ENCODE measurements around the gene TAF4. TPM values are rescaled to one million over a fixed set of nuclear protein-coding genes. Genes with fewer than 3 reads are reported as not detected.

The TAF4 gene
- total and polyA plus RNA-seq, 2 donors (not counting 1 experiment from before 2014, with no cell fraction given), result 2.6 to 3.0 TPM

DNA sequence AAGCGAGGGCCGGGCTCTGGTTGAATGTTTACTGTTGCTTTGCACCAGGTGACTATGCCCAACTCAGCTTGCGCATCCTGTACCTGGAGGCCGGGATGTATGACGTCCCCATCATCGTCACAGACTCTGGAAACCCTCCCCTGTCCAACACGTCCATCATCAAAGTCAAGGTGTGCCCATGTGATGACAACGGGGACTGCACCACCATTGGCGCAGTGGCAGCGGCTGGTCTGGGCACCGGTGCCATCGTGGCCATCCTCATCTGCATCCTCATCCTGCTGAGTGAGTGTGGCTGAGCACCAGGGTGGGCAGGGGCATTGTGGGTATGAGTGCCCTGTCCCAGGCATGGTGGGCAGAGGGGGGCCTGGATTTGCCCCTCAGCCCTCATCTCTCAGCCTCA lies 136.1 kb downstream of the TAF4 start:
- Histone ChIP-seq H3K4me2 (ENCODE audit: extremely low read depth, insufficient read depth, low read length) (no peak overlapping the region), H3K27me3 (ENCODE audit: control insufficient read depth, insufficient read depth, low read length) (no peaks in the 10 kb centered on the region), H2AFZ (ENCODE audit: low read length) (no peak overlapping the region), H3K36me3 (ENCODE audit: control insufficient read depth, insufficient read depth, low read length) (no peaks in the 10 kb centered on the region), H3K4me3 (replicated peaks in 1 of 4; ENCODE audit: control extremely low read depth in 1 of 4, insufficient read depth in 1 of 4, low read depth in 3 of 4, low read length in 4 of 4) (no peak overlapping the region), H3K9me3 (ENCODE audit: control insufficient read depth, insufficient read depth, low read depth, low read length) (no peaks in the 10 kb centered on the region), H4K20me1 (ENCODE audit: control insufficient read depth, extremely low read depth, insufficient read depth, low read length) (no peaks in the 10 kb centered on the region), H3K9ac (ENCODE audit: insufficient read depth, low read length) (no peak overlapping the region), H3K27ac (ENCODE audit: insufficient read depth, low read length) (no peak overlapping the region), H3K79me2 (ENCODE audit: control insufficient read depth, insufficient read depth, low read length) (no peaks in the 10 kb centered on the region), H3K4me1 (ENCODE audit: control insufficient read depth, extremely low read depth, insufficient read depth, low read length) (no peaks in the 10 kb centered on the region)
- TF ChIP-seq EZH2 (IDR thresholded peaks at IDR 0.05; ENCODE audit: low read length, missing control alignments), result no peak
- TF ChIP-seq, protein P1, sequence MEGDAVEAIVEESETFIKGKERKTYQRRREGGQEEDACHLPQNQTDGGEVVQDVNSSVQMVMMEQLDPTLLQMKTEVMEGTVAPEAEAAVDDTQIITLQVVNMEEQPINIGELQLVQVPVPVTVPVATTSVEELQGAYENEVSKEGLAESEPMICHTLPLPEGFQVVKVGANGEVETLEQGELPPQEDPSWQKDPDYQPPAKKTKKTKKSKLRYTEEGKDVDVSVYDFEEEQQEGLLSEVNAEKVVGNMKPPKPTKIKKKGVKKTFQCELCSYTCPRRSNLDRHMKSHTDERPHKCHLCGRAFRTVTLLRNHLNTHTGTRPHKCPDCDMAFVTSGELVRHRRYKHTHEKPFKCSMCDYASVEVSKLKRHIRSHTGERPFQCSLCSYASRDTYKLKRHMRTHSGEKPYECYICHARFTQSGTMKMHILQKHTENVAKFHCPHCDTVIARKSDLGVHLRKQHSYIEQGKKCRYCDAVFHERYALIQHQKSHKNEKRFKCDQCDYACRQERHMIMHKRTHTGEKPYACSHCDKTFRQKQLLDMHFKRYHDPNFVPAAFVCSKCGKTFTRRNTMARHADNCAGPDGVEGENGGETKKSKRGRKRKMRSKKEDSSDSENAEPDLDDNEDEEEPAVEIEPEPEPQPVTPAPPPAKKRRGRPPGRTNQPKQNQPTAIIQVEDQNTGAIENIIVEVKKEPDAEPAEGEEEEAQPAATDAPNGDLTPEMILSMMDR (conservative IDR thresholded peaks at IDR 0.05 in 1 of 2, IDR thresholded peaks at IDR 0.05 in 1 of 2; ENCODE audit: low read depth in 1 of 2, low read length in 2 of 2), result no peak
- no peak for DNase-seq (ENCODE audit: low read depth in 2 of 2)

DNA sequence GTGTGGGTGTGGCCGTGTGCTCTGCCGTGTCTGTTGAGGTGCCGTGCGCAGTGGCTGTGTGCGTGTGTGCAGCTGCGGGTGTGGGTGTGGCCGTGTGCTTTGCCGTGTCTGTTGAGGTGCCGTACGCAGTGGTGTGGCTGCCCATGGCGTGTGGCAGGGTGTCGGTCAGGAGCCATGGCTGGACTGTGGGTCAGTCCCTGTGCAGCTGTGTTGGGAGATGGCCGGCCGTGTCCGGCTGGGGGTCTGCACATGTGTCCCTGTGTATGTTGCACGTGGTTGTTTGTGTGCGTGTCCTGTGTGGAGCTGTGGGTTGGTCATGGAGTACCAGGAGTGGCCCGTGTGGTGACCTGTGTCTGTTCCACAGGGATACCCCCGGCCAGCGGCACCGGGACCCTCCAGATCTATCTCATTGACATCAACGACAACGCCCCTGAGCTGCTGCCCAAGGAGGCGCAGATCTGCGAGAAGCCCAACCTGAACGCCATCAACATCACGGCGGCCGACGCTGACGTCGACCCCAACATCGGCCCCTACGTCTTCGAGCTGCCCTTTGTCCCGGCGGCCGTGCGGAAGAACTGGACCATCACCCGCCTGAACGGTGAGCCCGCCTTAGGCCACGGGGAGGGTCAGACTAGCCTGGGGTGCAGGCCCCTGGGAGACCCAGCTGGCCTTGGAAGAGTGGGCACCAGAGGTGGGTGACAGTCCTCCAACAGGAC lies 137.7 kb downstream of the TAF4 start:
- TF ChIP-seq, protein P1 (conservative IDR thresholded peaks at IDR 0.05 in 1 of 2, IDR thresholded peaks at IDR 0.05 in 1 of 2; ENCODE audit: low read depth in 1 of 2, low read length in 2 of 2), result no peak
- TF ChIP-seq EZH2 (IDR thresholded peaks at IDR 0.05; ENCODE audit: low read length, missing control alignments), result no peak
- Histone ChIP-seq H3K4me3 (replicated peaks in 1 of 4; ENCODE audit: control extremely low read depth in 1 of 4, insufficient read depth in 1 of 4, low read depth in 3 of 4, low read length in 4 of 4) (no peak overlapping the region), H3K27me3 (ENCODE audit: control insufficient read depth, insufficient read depth, low read length) (no peaks in the 10 kb centered on the region), H3K9ac (ENCODE audit: insufficient read depth, low read length) (no peak overlapping the region), H3K4me2 (ENCODE audit: extremely low read depth, insufficient read depth, low read length) (no peak overlapping the region), H4K20me1 (ENCODE audit: control insufficient read depth, extremely low read depth, insufficient read depth, low read length) (no peaks in the 10 kb centered on the region), H3K79me2 (ENCODE audit: control insufficient read depth, insufficient read depth, low read length) (no peaks in the 10 kb centered on the region), H3K4me1 (ENCODE audit: control insufficient read depth, extremely low read depth, insufficient read depth, low read length) (no peaks in the 10 kb centered on the region), H2AFZ (ENCODE audit: low read length) (no peak overlapping the region), H3K27ac (ENCODE audit: insufficient read depth, low read length) (no peak overlapping the region), H3K9me3 (ENCODE audit: control insufficient read depth, insufficient read depth, low read depth, low read length) (no peaks in the 10 kb centered on the region), H3K36me3 (ENCODE audit: control insufficient read depth, insufficient read depth, low read length) (no peaks in the 10 kb centered on the region)
- DNase-seq (ENCODE audit: low read depth in 2 of 2), result no peak

DNA sequence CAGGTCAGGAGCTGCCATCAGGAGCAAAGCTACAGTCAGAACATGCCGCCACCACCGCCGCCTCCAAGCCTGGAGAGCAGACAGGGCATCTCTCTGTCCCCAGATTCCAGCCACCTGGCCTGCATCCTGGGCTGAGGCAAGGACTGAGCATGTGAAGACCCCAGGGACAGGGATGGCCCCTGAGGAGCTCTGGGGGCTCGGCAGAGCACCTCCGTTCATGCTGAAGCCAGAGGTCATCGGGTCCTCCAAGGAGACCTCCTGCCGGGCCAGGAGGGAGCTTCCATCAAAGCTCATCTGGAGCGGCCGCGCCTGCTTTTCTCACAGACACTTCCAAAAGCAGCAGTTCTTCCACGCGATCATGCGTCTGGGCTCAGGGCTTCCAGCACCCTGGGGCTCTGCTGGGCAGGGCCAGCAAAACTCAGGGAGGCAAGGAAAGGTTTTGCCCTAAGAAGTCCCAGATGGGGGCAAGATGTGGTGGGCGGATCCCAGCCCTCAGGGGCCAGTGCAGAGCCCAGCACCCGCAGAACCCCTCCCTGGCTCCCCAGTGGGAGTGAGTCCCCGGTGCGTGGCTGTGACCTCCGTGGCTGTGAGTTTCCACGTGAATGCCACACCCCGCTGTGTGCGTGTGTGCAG lies 138.4 kb downstream of the TAF4 start:
- Histone ChIP-seq H3K9me3 (ENCODE audit: control insufficient read depth, insufficient read depth, low read depth, low read length) (no peaks in the 10 kb centered on the region), H3K4me1 (ENCODE audit: control insufficient read depth, extremely low read depth, insufficient read depth, low read length) (no peaks in the 10 kb centered on the region), H3K4me3 (replicated peaks in 1 of 4; ENCODE audit: control extremely low read depth in 1 of 4, insufficient read depth in 1 of 4, low read depth in 3 of 4, low read length in 4 of 4) (no peak overlapping the region), H3K79me2 (ENCODE audit: control insufficient read depth, insufficient read depth, low read length) (no peaks in the 10 kb centered on the region), H3K27ac (ENCODE audit: insufficient read depth, low read length) (no peak overlapping the region), H3K36me3 (ENCODE audit: control insufficient read depth, insufficient read depth, low read length) (no peaks in the 10 kb centered on the region), H4K20me1 (ENCODE audit: control insufficient read depth, extremely low read depth, insufficient read depth, low read length) (no peaks in the 10 kb centered on the region), H3K27me3 (ENCODE audit: control insufficient read depth, insufficient read depth, low read length) (no peaks in the 10 kb centered on the region), H3K4me2 (ENCODE audit: extremely low read depth, insufficient read depth, low read length) (no peak overlapping the region), H2AFZ (ENCODE audit: low read length) (no peak overlapping the region), H3K9ac (ENCODE audit: insufficient read depth, low read length) (no peak overlapping the region)
- TF ChIP-seq EZH2 (IDR thresholded peaks at IDR 0.05; ENCODE audit: low read length, missing control alignments), result no peak
- TF ChIP-seq, protein P1 (conservative IDR thresholded peaks at IDR 0.05 in 1 of 2, IDR thresholded peaks at IDR 0.05 in 1 of 2; ENCODE audit: low read depth in 1 of 2, low read length in 2 of 2), result no peak
- no peak for DNase-seq (ENCODE audit: low read depth in 2 of 2)

Measured in fibroblast of lung (primary cell).